ENCODE results near the gene MAPK8.
A peak's percentile ranks its signal among the peaks of the same experiment; 100 is the strongest.
"Not testable (repeated sequence)": the region's sequence is repeated elsewhere in the genome, so short reads cannot be mapped to it uniquely, and the experiment has no call there.

Gene MAPK8

GRCh38 chr10:48412081-48412480 lies 105.6 kb downstream of the MAPK8 start:
- no peak for TF ChIP-seq TAF1 (IDR thresholded peaks at IDR 0.05; ENCODE audit: borderline replicate concordance, low read depth, low read length)
- FAIRE-seq (no peak), DNase-seq (ENCODE audit: insufficient read length) (no peak)

- FAIRE-seq (peak; percentile 58), DNase-seq (ENCODE audit: insufficient read length) (no peak)
Measured at GRCh38 chr10:48412933-48413332, 106.5 kb downstream of the MAPK8 start.

GRCh38 chr10:48414160-48414559 lies 107.7 kb downstream of the MAPK8 start:
- DNase-seq (ENCODE audit: insufficient read length) (no peak), FAIRE-seq (no peak)
- TF ChIP-seq POLR2A (IDR thresholded peaks at IDR 0.05; ENCODE audit: low read depth, low read length), result no peak
- no peak for TF ChIP-seq POLR2AphosphoS5 (IDR thresholded peaks at IDR 0.05; ENCODE audit: low read depth, low read length)
- TF ChIP-seq TAF1 (IDR thresholded peaks at IDR 0.05; ENCODE audit: borderline replicate concordance, low read depth, low read length), result no peak

More at GRCh38 chr10:48412933-48413332, 106.5 kb downstream of the MAPK8 start:
- TF ChIP-seq POLR2A (IDR thresholded peaks at IDR 0.05; ENCODE audit: low read depth, low read length) (no peak), POLR2AphosphoS5 (IDR thresholded peaks at IDR 0.05; ENCODE audit: low read depth, low read length) (no peak), TAF1 (IDR thresholded peaks at IDR 0.05; ENCODE audit: borderline replicate concordance, low read depth, low read length) (no peak)

DNA sequence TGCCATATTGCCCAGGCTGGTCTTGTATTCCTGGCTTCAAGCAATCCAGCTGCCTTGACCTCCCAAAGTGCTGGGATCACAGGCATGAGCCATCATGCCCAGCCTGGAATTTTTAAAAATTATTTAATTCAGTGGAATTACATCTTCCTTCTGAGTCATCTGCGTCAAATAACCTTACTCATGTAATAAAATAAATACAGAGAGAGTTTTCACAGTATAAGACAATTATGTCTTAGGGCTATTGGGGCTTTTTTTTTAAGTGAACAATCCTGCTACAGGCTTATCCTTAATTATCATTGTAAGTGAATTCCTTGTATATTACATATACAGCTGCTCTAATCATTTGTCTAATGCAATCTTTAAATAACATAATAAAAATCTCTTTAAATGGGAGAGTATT lies 108.3 kb downstream of the MAPK8 start:
- DNase-seq (ENCODE audit: insufficient read length) (no peak), FAIRE-seq (no peak)

DNA sequence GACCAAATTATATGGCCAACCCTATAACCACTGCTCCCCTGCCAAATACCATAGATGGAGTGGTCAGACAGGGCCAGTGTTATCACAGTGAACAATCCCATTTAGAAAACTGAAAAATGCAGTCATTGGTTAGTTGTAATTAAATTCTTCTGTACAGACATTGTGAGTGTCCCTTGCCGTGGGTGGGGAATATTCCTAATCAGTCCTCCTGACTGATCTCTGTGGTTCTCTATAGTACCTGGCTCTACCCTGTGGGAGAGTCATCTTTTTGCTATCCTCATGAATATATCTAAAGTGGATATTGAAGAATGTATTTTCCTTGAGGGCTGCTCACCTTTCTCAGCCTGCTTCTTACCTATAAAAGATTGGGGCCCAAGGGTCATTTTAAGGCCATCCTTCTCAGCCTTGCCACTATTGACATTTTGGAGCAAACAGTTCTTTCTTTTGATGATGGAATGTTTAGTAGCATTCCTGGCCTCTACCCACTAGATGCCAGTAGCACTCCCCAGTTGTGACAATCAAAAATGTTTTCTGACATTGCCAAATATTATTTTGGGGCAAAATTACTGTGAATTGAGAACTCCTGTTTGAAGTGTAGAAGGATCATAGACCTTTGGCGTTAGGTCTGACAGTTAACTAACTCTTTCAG lies 110.2 kb downstream of the MAPK8 start:
- TF ChIP-seq TAF1 (IDR thresholded peaks at IDR 0.05; ENCODE audit: borderline replicate concordance, low read depth, low read length) (no peak), POLR2AphosphoS5 (IDR thresholded peaks at IDR 0.05; ENCODE audit: low read depth, low read length) (no peak), POLR2A (IDR thresholded peaks at IDR 0.05; ENCODE audit: low read depth, low read length) (no peak)
- DNase-seq (ENCODE audit: insufficient read length) (no peak), FAIRE-seq (no peak)

More for the DNA sequence above, 108.3 kb downstream of the MAPK8 start:
- TF ChIP-seq TAF1 (IDR thresholded peaks at IDR 0.05; ENCODE audit: borderline replicate concordance, low read depth, low read length), result no peak
- no peak for TF ChIP-seq POLR2AphosphoS5 (IDR thresholded peaks at IDR 0.05; ENCODE audit: low read depth, low read length)
- no peak for TF ChIP-seq POLR2A (IDR thresholded peaks at IDR 0.05; ENCODE audit: low read depth, low read length)

GRCh38 chr10:48417374-48417773 lies 110.9 kb downstream of the MAPK8 start:
- TF ChIP-seq TAF1 (IDR thresholded peaks at IDR 0.05; ENCODE audit: borderline replicate concordance, low read depth, low read length) (no peak), POLR2A (IDR thresholded peaks at IDR 0.05; ENCODE audit: low read depth, low read length) (no peak), POLR2AphosphoS5 (IDR thresholded peaks at IDR 0.05; ENCODE audit: low read depth, low read length) (no peak)
- no peak for FAIRE-seq
- DNase-seq (ENCODE audit: insufficient read length), result no peak

DNA sequence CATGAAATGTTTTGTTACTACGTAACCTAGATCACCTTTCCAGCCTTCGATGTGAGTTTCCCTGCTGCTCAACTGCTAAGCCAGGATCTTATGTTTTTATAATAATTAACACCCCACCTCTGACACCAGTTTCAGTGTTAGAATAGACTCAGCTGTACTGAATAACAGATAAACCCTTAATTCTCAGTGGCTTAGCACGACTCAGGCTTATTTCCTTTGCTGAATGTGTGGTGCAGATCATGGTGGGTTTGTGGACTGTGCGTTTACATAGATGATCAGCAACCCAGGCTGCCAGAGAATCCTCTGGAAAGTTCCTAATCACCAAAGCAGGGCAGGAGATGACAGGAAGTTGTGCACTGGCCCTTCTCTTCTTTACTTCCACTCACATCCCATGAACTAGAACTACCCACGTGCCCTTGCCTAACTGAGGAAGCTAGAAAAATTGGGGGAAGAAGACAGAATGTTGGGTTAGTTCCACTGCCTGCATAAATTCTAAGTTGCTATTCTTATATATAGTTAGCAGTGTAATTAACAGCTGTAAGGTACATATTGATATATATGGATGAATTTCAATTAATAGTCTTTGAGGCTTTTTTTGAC lies 111.8 kb downstream of the MAPK8 start:
- FAIRE-seq, result no peak
- TF ChIP-seq POLR2A (IDR thresholded peaks at IDR 0.05; ENCODE audit: low read depth, low read length) (no peak), TAF1 (IDR thresholded peaks at IDR 0.05; ENCODE audit: borderline replicate concordance, low read depth, low read length) (no peak), POLR2AphosphoS5 (IDR thresholded peaks at IDR 0.05; ENCODE audit: low read depth, low read length) (no peak)
- no peak for DNase-seq (ENCODE audit: insufficient read length)

- no peak for FAIRE-seq
- TF ChIP-seq POLR2A (IDR thresholded peaks at IDR 0.05; ENCODE audit: low read depth, low read length) (no peak), POLR2AphosphoS5 (IDR thresholded peaks at IDR 0.05; ENCODE audit: low read depth, low read length) (no peak), TAF1 (IDR thresholded peaks at IDR 0.05; ENCODE audit: borderline replicate concordance, low read depth, low read length) (no peak)
- DNase-seq (ENCODE audit: insufficient read length), result no peak
Measured at GRCh38 chr10:48419714-48420113, 113.2 kb downstream of the MAPK8 start.

DNA sequence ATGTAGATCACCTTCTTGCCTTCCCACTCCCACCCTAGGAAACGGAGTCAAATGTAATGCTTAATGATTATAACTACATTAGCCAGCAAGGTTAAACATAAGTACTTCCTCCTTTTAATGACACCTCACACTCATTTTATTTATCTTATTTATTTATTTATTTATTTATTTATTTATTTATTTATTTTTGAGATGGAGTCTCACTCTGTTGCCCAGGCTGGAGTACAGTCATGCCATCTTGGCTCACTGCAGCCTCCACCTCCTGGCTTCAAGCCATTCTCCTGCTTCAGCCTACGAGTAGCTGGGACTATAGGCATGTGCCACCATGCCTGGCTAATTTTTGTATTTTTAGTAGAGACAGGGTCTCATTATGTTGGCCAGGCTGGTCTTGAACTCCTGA lies 115.4 kb downstream of the MAPK8 start:
- FAIRE-seq; DNase-seq (ENCODE audit: insufficient read length): not testable (repeated sequence)

- TF ChIP-seq POLR2A (IDR thresholded peaks at IDR 0.05; ENCODE audit: low read depth, low read length), result no peak
- TF ChIP-seq TAF1 (IDR thresholded peaks at IDR 0.05; ENCODE audit: borderline replicate concordance, low read depth, low read length), result no peak
- no peak for TF ChIP-seq POLR2AphosphoS5 (IDR thresholded peaks at IDR 0.05; ENCODE audit: low read depth, low read length)
- no peak for DNase-seq (ENCODE audit: insufficient read length)
- no peak for FAIRE-seq
Measured at GRCh38 chr10:48423884-48424283, 117.4 kb downstream of the MAPK8 start.

DNA sequence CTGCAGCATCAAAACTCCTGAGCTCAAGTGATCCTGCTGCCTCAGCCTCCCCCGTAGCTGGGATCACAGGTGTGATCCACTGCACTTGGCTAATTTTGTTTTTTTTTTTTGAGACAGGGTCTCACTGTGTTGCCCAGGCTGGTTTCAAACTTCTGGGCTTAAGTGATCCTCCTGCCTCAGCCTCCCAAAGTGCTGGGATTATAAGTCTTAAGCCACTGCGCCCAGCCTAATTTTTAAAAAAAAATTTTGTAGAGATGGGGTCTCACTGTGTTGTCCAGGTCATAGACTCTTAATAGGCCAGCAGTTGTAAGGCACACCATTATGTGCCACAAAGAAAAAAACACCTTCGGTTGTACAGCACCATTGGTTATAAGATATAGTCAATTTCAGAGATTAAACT lies 122.4 kb downstream of the MAPK8 start:
- no peak for FAIRE-seq

DNA sequence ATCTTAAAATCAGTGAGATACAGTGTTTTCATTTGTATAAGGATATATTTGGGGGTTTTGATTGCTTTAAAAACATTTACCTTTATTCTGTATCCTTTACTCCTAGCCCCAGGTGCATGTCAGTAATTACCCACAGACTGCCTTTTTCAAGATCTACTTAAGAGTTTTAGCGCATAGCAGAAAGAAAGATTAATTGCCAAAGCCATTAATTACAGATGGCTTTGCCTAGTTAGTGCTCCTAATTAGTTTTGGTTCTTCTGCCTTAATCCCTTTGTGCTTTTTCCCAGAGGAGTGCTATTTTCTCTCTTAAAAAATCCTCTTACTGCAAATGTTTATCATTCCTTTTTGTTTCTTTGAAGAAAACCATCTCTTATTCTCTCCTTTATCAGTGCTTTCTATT lies 122.8 kb downstream of the MAPK8 start:
- no peak for TF ChIP-seq POLR2AphosphoS5 (IDR thresholded peaks at IDR 0.05; ENCODE audit: low read depth, low read length)
- no peak for TF ChIP-seq TAF1 (IDR thresholded peaks at IDR 0.05; ENCODE audit: borderline replicate concordance, low read depth, low read length)
- TF ChIP-seq POLR2A (IDR thresholded peaks at IDR 0.05; ENCODE audit: low read depth, low read length), result no peak
- DNase-seq (ENCODE audit: insufficient read length), result no peak
- FAIRE-seq, result no peak

More for the DNA sequence above, 122.4 kb downstream of the MAPK8 start:
- TF ChIP-seq POLR2A (IDR thresholded peaks at IDR 0.05; ENCODE audit: low read depth, low read length) (no peak), TAF1 (IDR thresholded peaks at IDR 0.05; ENCODE audit: borderline replicate concordance, low read depth, low read length) (no peak), POLR2AphosphoS5 (IDR thresholded peaks at IDR 0.05; ENCODE audit: low read depth, low read length) (no peak)
- no peak for DNase-seq (ENCODE audit: insufficient read length)
